MM.1S (cell line): ENCODE measurements around the gene MSL3.

Source experiments
- DNase-seq: peaks from one replicate; pipeline ENCODE4 v3.0.0-alpha.2; 2015
- H2AFZ ChIP-seq: fragments of 300-600 bp; sonication (generic); 2 replicates; pipeline ENCODE4 v1.6.0; 2016; ENCODE audit warnings: antibody characterized with exemption, low read length
- H3F3A ChIP-seq: fragments of 300-600 bp; sonication (generic); 2 replicates; pipeline ENCODE4 v1.6.1; 2016; ENCODE audit warnings: mild to moderate bottlenecking, antibody characterized with exemption, low read length, moderate library complexity, mixed read lengths; ENCODE audit not compliant: insufficient read depth
- H3K27ac ChIP-seq: fragments of 300-600 bp; sonication (generic); 2 replicates; pipeline ENCODE4 v1.5.1; 2016; ENCODE audit warnings: mild to moderate bottlenecking, low read length
- H3K27me3 ChIP-seq: fragments of 300-600 bp; sonication (generic); replicated peaks from 2 replicates; pipeline ENCODE4 v1.6.0; 2016; ENCODE audit warnings: low read length; ENCODE audit not compliant: insufficient read depth
- H3K36me3 ChIP-seq: fragments of 300-600 bp; sonication (generic); replicated peaks from 2 replicates; pipeline ENCODE4 v1.6.1; 2016; ENCODE audit warnings: mild to moderate bottlenecking, low read length, mixed read lengths; ENCODE audit not compliant: insufficient read depth
- H3K4me1 ChIP-seq: fragments of 300-600 bp; sonication (generic); 2 replicates; pipeline ENCODE4 v1.6.1; 2016; ENCODE audit warnings: low read length, mixed read lengths
- H3K4me2 ChIP-seq: fragments of 300-600 bp; sonication (generic); 2 replicates; pipeline ENCODE4 v1.6.0; 2016; ENCODE audit warnings: low read depth, low read length
- H3K4me3 ChIP-seq: fragments of 300-600 bp; sonication (generic); 2 replicates; pipeline ENCODE4 v1.5.1; 2016; ENCODE audit warnings: low read length, mixed read lengths
- H3K79me2 ChIP-seq: fragments of 300-600 bp; sonication (generic); 2 replicates; pipeline ENCODE4 v1.6.1; 2016; ENCODE audit warnings: mixed run types, low read length, mixed read lengths
- H3K9ac ChIP-seq: fragments of 300-600 bp; sonication (generic); 2 replicates; pipeline ENCODE4 v1.6.1; 2016; ENCODE audit warnings: low read length, mixed read lengths
- H3K9me2 ChIP-seq: fragments of 300-600 bp; sonication (generic); replicated peaks from 2 replicates; pipeline ENCODE4 v1.6.1; 2016; ENCODE audit warnings: mild to moderate bottlenecking, low read length, mixed read lengths; ENCODE audit not compliant: insufficient read depth
- H3K9me3 ChIP-seq: fragments of 300-600 bp; sonication (generic); replicated peaks from 2 replicates; pipeline ENCODE4 v1.6.1; 2016; ENCODE audit warnings: mild to moderate bottlenecking, low read length, mixed read lengths; ENCODE audit not compliant: insufficient read depth
- H4K20me1 ChIP-seq: fragments of 300-600 bp; sonication (generic); 2 replicates; pipeline ENCODE4 v1.6.1; 2016; ENCODE audit warnings: mild to moderate bottlenecking, low read length, moderate library complexity, mixed read lengths; ENCODE audit not compliant: insufficient read depth
- EZH2 ChIP-seq: fragments of 300-600 bp; sonication (generic); optimal IDR thresholded peaks from 2 replicates; pipeline ENCODE3; 2017; ENCODE audit warnings: low read depth, mild to moderate bottlenecking, antibody characterized with exemption, low read length, mixed read lengths
- EZH2phosphoT487 ChIP-seq: fragments of 300-600 bp; sonication (generic); IDR thresholded peaks from 2 replicates; pipeline ENCODE4 v1.6.1; 2018; ENCODE audit warnings: antibody characterized with exemption, low read length
- TF ChIP-seq, protein P1 (sequence below): fragments of 300-600 bp; sonication (generic); IDR thresholded peaks from 2 replicates; pipeline ENCODE4 v1.5.1; 2016; ENCODE audit warnings: antibody characterized with exemption, low read length, mixed read lengths

MSL3 gene

DNA sequence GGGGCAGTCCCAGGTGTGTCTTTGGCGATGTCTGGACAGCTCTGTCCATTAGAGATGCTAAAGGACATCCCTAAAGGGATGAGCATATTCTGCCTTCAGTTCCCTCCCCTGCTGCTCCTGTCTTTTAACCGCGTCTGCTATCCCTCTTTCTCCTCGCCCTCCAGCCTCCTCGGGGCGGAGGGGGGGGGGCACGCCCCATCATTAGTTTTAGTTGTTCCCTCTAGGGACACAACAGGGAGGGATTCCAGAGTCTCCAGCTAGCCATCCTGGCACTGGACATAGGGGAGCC is 1.1 kb downstream of the MSL3 start:
- TF ChIP-seq, protein P1, sequence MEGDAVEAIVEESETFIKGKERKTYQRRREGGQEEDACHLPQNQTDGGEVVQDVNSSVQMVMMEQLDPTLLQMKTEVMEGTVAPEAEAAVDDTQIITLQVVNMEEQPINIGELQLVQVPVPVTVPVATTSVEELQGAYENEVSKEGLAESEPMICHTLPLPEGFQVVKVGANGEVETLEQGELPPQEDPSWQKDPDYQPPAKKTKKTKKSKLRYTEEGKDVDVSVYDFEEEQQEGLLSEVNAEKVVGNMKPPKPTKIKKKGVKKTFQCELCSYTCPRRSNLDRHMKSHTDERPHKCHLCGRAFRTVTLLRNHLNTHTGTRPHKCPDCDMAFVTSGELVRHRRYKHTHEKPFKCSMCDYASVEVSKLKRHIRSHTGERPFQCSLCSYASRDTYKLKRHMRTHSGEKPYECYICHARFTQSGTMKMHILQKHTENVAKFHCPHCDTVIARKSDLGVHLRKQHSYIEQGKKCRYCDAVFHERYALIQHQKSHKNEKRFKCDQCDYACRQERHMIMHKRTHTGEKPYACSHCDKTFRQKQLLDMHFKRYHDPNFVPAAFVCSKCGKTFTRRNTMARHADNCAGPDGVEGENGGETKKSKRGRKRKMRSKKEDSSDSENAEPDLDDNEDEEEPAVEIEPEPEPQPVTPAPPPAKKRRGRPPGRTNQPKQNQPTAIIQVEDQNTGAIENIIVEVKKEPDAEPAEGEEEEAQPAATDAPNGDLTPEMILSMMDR: no peak
- no peak for TF ChIP-seq EZH2phosphoT487
- TF ChIP-seq EZH2: no peak
- H3K4me2 ChIP-seq: peak overlapping the region; percentile 89
- H3K27ac ChIP-seq: peak overlapping the region; percentile 87
- H3K9ac ChIP-seq: peak overlapping the region; percentile 98
- H3K4me3 ChIP-seq: peak overlapping the region; percentile 96
- H3K9me2 ChIP-seq: no peaks in the 10 kb centered on the region
- no peak for DNase-seq
- peaks cover 14% of the 10 kb centered on the region for H3K79me2 ChIP-seq
- H3F3A ChIP-seq: peaks cover 17% of the 10 kb centered on the region
- no peaks in the 10 kb centered on the region for H3K27me3 ChIP-seq
- H4K20me1 ChIP-seq: no peaks in the 10 kb centered on the region
- H3K9me3 ChIP-seq: no peaks in the 10 kb centered on the region
- H2AFZ ChIP-seq: peak overlapping the region; percentile 53; the same call in 1 of the 2 replicates
- peaks cover 7% of the 10 kb centered on the region; the same call in 1 of the 2 replicates for H3K4me1 ChIP-seq
- no peaks in the 10 kb centered on the region for H3K36me3 ChIP-seq

DNA sequence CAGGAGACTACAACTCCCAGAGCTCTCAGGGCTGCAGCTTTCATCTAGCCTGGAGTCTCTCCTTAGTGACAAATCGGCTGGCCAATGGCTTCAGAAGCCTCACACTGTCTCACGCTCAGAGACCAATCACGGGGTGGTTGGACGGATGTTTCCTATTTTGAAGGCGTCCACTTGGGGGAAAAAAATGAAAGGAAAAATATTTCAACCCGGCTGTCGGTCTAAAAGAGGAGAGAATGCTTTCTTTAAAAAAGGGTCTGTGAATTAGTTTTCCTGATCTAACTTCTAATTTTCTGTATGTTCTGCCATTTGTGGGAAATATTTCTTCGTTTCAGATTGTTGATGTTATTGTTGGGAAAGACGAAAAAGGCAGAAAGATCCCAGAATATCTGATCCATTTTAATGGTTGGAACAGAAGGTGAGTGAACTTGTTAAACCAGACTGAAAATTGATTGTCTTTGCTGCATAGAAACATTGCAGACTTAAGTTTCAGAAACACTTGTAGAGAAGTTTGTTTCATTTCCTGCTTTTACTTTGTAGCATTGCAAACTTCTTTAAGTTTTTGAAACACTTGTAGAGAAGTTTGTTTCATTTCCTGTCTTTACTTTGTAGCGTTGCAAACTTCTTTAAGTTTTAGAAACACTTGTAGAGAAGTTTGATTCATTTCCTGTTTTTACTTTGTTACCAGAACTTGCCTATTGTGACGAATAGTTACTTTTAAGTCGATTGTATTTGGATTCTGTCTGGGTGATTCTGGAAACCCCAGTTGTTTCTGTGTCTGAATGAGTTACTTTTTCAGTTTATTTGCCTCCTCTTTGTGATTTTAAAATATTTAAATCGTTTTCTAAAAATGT is 1.6 kb downstream of the MSL3 start:
- Histone ChIP-seq H3K79me2 (peaks cover 14% of the 10 kb centered on the region), H3K27me3 (no peaks in the 10 kb centered on the region), H3K4me1 (peaks cover 7% of the 10 kb centered on the region; the same call in 1 of the 2 replicates), H3K27ac (peak overlapping the region; percentile 87), H3F3A (peaks cover 17% of the 10 kb centered on the region), H3K9me3 (no peaks in the 10 kb centered on the region), H3K36me3 (no peaks in the 10 kb centered on the region), H2AFZ (peak overlapping the region; percentile 53; the same call in 1 of the 2 replicates), H3K4me2 (peak overlapping the region; percentile 89), H3K9me2 (no peaks in the 10 kb centered on the region), H3K4me3 (peak overlapping the region; percentile 96), H3K9ac (peak overlapping the region; percentile 98), H4K20me1 (no peaks in the 10 kb centered on the region)
- no peak for TF ChIP-seq EZH2phosphoT487
- peak; percentile 90 for DNase-seq

DNA sequence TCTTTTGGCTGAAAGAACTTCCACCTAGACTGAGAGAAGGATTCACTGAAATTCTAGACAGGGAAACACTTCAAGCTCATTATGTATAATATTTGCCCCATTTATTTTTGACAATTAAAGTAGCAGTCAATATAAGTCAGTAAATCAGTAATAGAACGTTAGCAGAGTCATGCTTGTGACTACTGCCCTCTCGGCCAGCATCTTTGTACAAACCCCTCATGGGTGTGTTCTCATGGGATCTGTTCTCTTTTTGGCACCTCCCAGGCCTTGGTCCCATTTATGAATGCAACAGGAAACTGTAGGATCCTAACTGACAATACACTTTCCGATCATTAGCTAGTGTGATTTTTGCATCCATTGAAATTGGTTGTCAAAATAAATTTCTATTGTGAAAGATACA is 2.9 kb downstream of the MSL3 start:
- TF ChIP-seq, protein P1: no peak
- no peak for TF ChIP-seq EZH2phosphoT487
- TF ChIP-seq EZH2: no peak
- peaks cover 14% of the 10 kb centered on the region for H3K79me2 ChIP-seq
- H3K4me1 ChIP-seq: peaks cover 7% of the 10 kb centered on the region; the same call in 1 of the 2 replicates
- no peaks in the 10 kb centered on the region for H3K27me3 ChIP-seq
- no peaks in the 10 kb centered on the region for H3K9me2 ChIP-seq
- H3K4me2 ChIP-seq: peak overlapping the region; percentile 56
- H4K20me1 ChIP-seq: no peaks in the 10 kb centered on the region
- H3K4me3 ChIP-seq: peak overlapping the region; percentile 96; the same call in 1 of the 2 replicates
- H3K9ac ChIP-seq: peak overlapping the region; percentile 33; the same call in 1 of the 2 replicates
- no peak for DNase-seq
- no peak overlapping the region for H2AFZ ChIP-seq
- H3K9me3 ChIP-seq: no peaks in the 10 kb centered on the region
- H3F3A ChIP-seq: peaks cover 17% of the 10 kb centered on the region
- H3K27ac ChIP-seq: peak overlapping the region; percentile 87; the same call in 1 of the 2 replicates
- H3K36me3 ChIP-seq: no peaks in the 10 kb centered on the region

- TF ChIP-seq, protein P1: no peak
- TF ChIP-seq EZH2 (no peak), EZH2phosphoT487 (no peak)
- H3K9ac ChIP-seq: no peak overlapping the region
- H3K4me2 ChIP-seq: no peak overlapping the region
- H3K9me3 ChIP-seq: no peaks in the 10 kb centered on the region
- H2AFZ ChIP-seq: no peak overlapping the region
- H3K27ac ChIP-seq: no peak overlapping the region
- no peak overlapping the region for H3K4me3 ChIP-seq
- no peaks in the 10 kb centered on the region for H3K27me3 ChIP-seq
- peaks cover 13% of the 10 kb centered on the region for H3F3A ChIP-seq
- no peak for DNase-seq
- peaks cover 11% of the 10 kb centered on the region; the same call in 1 of the 2 replicates for H3K4me1 ChIP-seq
- H3K79me2 ChIP-seq: peaks cover 9% of the 10 kb centered on the region
- no peaks in the 10 kb centered on the region for H4K20me1 ChIP-seq
- no peaks in the 10 kb centered on the region for H3K9me2 ChIP-seq
- H3K36me3 ChIP-seq: no peaks in the 10 kb centered on the region
Observed at GRCh38 chrX:11764602-11765067, 6.6 kb downstream of the MSL3 start.
